Measurements from ENCODE around the gene PBX4.

PBX4 gene

GRCh38 chr19:19592690-19593089 lies 25.8 kb downstream of the PBX4 start:
- ATAC-seq (ENCODE audit: low read depth) (no peak), DNase-seq (ENCODE audit: low spot score) (no peak)
- no peaks in the 10 kb centered on the region for H3K27me3 ChIP-seq (ENCODE audit: insufficient read depth, poor library complexity, severe bottlenecking)

GRCh38 chr19:19591133-19591825 lies 27.2 kb downstream of the PBX4 start:
- Histone ChIP-seq H3K9me3 (ENCODE audit: severe bottlenecking) (no peaks in the 10 kb centered on the region), H3K4me3 (ENCODE audit: severe bottlenecking) (no peak overlapping the region), H3K27ac (ENCODE audit: poor library complexity, severe bottlenecking) (peak overlapping the region; percentile 74), H3K27me3 (ENCODE audit: insufficient read depth, poor library complexity, severe bottlenecking) (no peaks in the 10 kb centered on the region), H3K36me3 (ENCODE audit: low read depth) (no peaks in the 10 kb centered on the region), H3K4me1 (ENCODE audit: insufficient read depth, poor library complexity, severe bottlenecking) (peaks cover 19% of the 10 kb centered on the region)
- ATAC-seq (ENCODE audit: low read depth) (peak; percentile 90), DNase-seq (ENCODE audit: low spot score) (peak; percentile 87)
- no peak for TF ChIP-seq CTCF (IDR thresholded peaks at IDR 0.05; ENCODE audit: poor library complexity, severe bottlenecking)

More at GRCh38 chr19:19592690-19593089, 25.8 kb downstream of the PBX4 start:
- Histone ChIP-seq H3K9me3 (ENCODE audit: severe bottlenecking) (no peaks in the 10 kb centered on the region), H3K4me1 (ENCODE audit: insufficient read depth, poor library complexity, severe bottlenecking) (peaks cover 19% of the 10 kb centered on the region), H3K36me3 (ENCODE audit: low read depth) (no peaks in the 10 kb centered on the region), H3K4me3 (ENCODE audit: severe bottlenecking) (no peak overlapping the region), H3K27ac (ENCODE audit: poor library complexity, severe bottlenecking) (no peak overlapping the region)
- no peak for TF ChIP-seq CTCF (IDR thresholded peaks at IDR 0.05; ENCODE audit: poor library complexity, severe bottlenecking)

- no peaks in the 10 kb centered on the region for H3K27me3 ChIP-seq (ENCODE audit: insufficient read depth, poor library complexity, severe bottlenecking)
- H3K36me3 ChIP-seq (ENCODE audit: low read depth): no peaks in the 10 kb centered on the region
- TF ChIP-seq CTCF (IDR thresholded peaks at IDR 0.05; ENCODE audit: poor library complexity, severe bottlenecking): no peak
- ATAC-seq (ENCODE audit: low read depth): peak; percentile 6; the same call in 1 of the 3 replicates
- no peak for DNase-seq (ENCODE audit: low spot score)
- no peaks in the 10 kb centered on the region for H3K9me3 ChIP-seq (ENCODE audit: severe bottlenecking)
- peaks cover 14% of the 10 kb centered on the region for H3K4me1 ChIP-seq (ENCODE audit: insufficient read depth, poor library complexity, severe bottlenecking)
- H3K4me3 ChIP-seq (ENCODE audit: severe bottlenecking): no peak overlapping the region
- H3K27ac ChIP-seq (ENCODE audit: poor library complexity, severe bottlenecking): no peak overlapping the region
Observed at GRCh38 chr19:19588546-19588945, 29.9 kb downstream of the PBX4 start.

GRCh38 chr19:19587771-19588170 lies 30.7 kb downstream of the PBX4 start:
- no peak for TF ChIP-seq CTCF (IDR thresholded peaks at IDR 0.05; ENCODE audit: poor library complexity, severe bottlenecking)
- no peaks in the 10 kb centered on the region for H3K36me3 ChIP-seq (ENCODE audit: low read depth)

GRCh38 chr19:19584356-19584755 lies 34.1 kb downstream of the PBX4 start:
- no peak for TF ChIP-seq CTCF (IDR thresholded peaks at IDR 0.05; ENCODE audit: poor library complexity, severe bottlenecking)
- Histone ChIP-seq H3K9me3 (ENCODE audit: severe bottlenecking) (no peaks in the 10 kb centered on the region), H3K27ac (ENCODE audit: poor library complexity, severe bottlenecking) (no peak overlapping the region), H3K27me3 (ENCODE audit: insufficient read depth, poor library complexity, severe bottlenecking) (no peaks in the 10 kb centered on the region), H3K4me1 (ENCODE audit: insufficient read depth, poor library complexity, severe bottlenecking) (no peaks in the 10 kb centered on the region), H3K36me3 (ENCODE audit: low read depth) (no peaks in the 10 kb centered on the region), H3K4me3 (ENCODE audit: severe bottlenecking) (no peak overlapping the region)
- no peak for ATAC-seq (ENCODE audit: low read depth)
- DNase-seq (ENCODE audit: low spot score): no peak

More at GRCh38 chr19:19587771-19588170, 30.7 kb downstream of the PBX4 start:
- Histone ChIP-seq H3K4me3 (ENCODE audit: severe bottlenecking) (no peak overlapping the region), H3K27ac (ENCODE audit: poor library complexity, severe bottlenecking) (no peak overlapping the region), H3K9me3 (ENCODE audit: severe bottlenecking) (no peaks in the 10 kb centered on the region), H3K27me3 (ENCODE audit: insufficient read depth, poor library complexity, severe bottlenecking) (no peaks in the 10 kb centered on the region), H3K4me1 (ENCODE audit: insufficient read depth, poor library complexity, severe bottlenecking) (peaks cover 14% of the 10 kb centered on the region)
- DNase-seq (ENCODE audit: low spot score) (no peak), ATAC-seq (ENCODE audit: low read depth) (no peak)

Data from RWPE2 (cell line).